Prostate gland (tissue), 2 donors: Measurements from ENCODE around the gene SRPRB. TPM values are rescaled to one million over a fixed set of nuclear protein-coding genes. Genes with fewer than 3 reads are reported as not detected.

ENCODE experiments used
- DNase-seq: peaks from one replicate; pipeline ENCODE4 v3.0.0-alpha.2; 2019; ENCODE audit warnings: low spot score
- H3K27ac ChIP-seq, 2 donors: fragments of 200-600 bp; sonication (generic); 2 replicates each; pipeline ENCODE4 v1.5.1; 2017 to 2019
- H3K27me3 ChIP-seq: fragments of 200-600 bp; sonication (generic); replicated peaks from 2 replicates; pipeline ENCODE4 v1.5.1; 2019; ENCODE audit not compliant: insufficient read depth
- H3K36me3 ChIP-seq, 2 donors: fragments of 200-600 bp; sonication (generic); 1 replicate in 1 of 2; 2 replicates in 1 of 2; pipeline versions ENCODE4 v1.5.1 to v1.8.1; 2017 to 2019
- H3K4me1 ChIP-seq: fragments of 200-600 bp; sonication (generic); replicated peaks from 2 replicates; pipeline ENCODE4 v1.5.1; 2019
- H3K4me3 ChIP-seq, 2 donors: fragments of 200-600 bp; sonication (generic); 2 replicates each; pipeline ENCODE4 v1.5.1; 2017 to 2019
- H3K9me3 ChIP-seq: fragments of 200-600 bp; sonication (generic); 2 replicates; pipeline ENCODE4 v1.5.1; 2017
- CTCF ChIP-seq, 4 experiments: fragments of 200-600 bp in 2 of 4; fragments of 450-650 bp in 2 of 4; sonication (generic) in 2 of 4; IDR thresholded peaks; 1 replicate in 3 of 4; 2 replicates in 1 of 4; pipeline ENCODE4 v1.5.1; 2016 to 2019; ENCODE audit warnings: antibody characterized with exemption in 4 of 4, mild to moderate bottlenecking in 2 of 4, moderate library complexity in 2 of 4
- POLR2A ChIP-seq: fragments of 450-650 bp; IDR thresholded peaks from one replicate; pipeline ENCODE4 v1.6.1; 2016; ENCODE audit warnings: antibody characterized with exemption, mild to moderate bottlenecking
- POLR2AphosphoS5 ChIP-seq: sonication (generic); formaldehyde crosslinking; IDR thresholded peaks from one replicate; pipeline ENCODE4 v1.6.1; 2017; ENCODE audit warnings: antibody characterized with exemption
- WGBS: methylation state at CpG from one replicate; pipeline ENCODE4 v1.1.5; 2018; 5-methylcytosine and 5-hydroxymethylcytosine counted together
- intact Hi-C: fragments of 100-400 bp; cut with DNase I; formaldehyde crosslinking; loops from one replicate; pipeline ENCODE4 v1.14.2; 2022
- total RNA-seq, 2 donors: library from RNA; depleted of rRNA; stranded (reverse); fragments of >200 nt; gene quantifications; one replicate each; pipeline ENCODE4 v1.1.0, GENCODE V29; 2016

SRPRB gene
- total RNA-seq, 2 donors from 2014 or later = 25.5 to 29.1 TPM

- no peaks in the 10 kb centered on the region for H3K9me3 ChIP-seq
- intact Hi-C loops = no loop called here
- 98% methylated on average over 4 of the region's 4 CpGs for WGBS
- no peaks in the 10 kb centered on the region for H3K36me3 ChIP-seq
- no peak for TF ChIP-seq CTCF (IDR thresholded peaks at IDR 0.05)
- no peak for TF ChIP-seq POLR2AphosphoS5
- no peak for TF ChIP-seq POLR2A
- no peak overlapping the region for H3K4me3 ChIP-seq
- DNase-seq = no peak
- no peaks in the 10 kb centered on the region for H3K4me1 ChIP-seq
- H3K27me3 ChIP-seq = no peaks in the 10 kb centered on the region
- no peak overlapping the region for H3K27ac ChIP-seq
Observed at GRCh38 chr3:133835961-133836360, 30.3 kb downstream of the SRPRB start.

GRCh38 chr3:133836497-133837158 lies 31.0 kb downstream of the SRPRB start:
- TF ChIP-seq CTCF (IDR thresholded peaks at IDR 0.05) (no peak), POLR2A (no peak), POLR2AphosphoS5 (no peak)
- H3K4me3 ChIP-seq = no peak overlapping the region
- H3K4me1 ChIP-seq = no peaks in the 10 kb centered on the region
- H3K27ac ChIP-seq = no peak overlapping the region
- intact Hi-C loops = no loop called here
- no peaks in the 10 kb centered on the region for H3K9me3 ChIP-seq
- 85% methylated on average over 6 of the region's 6 CpGs for WGBS
- H3K27me3 ChIP-seq = no peaks in the 10 kb centered on the region
- DNase-seq = no peak
- H3K36me3 ChIP-seq = no peaks in the 10 kb centered on the region

- Histone ChIP-seq H3K27ac (no peak overlapping the region), H3K36me3 (no peaks in the 10 kb centered on the region), H3K9me3 (no peaks in the 10 kb centered on the region), H3K4me1 (no peaks in the 10 kb centered on the region), H3K27me3 (no peaks in the 10 kb centered on the region), H3K4me3 (no peak overlapping the region)
- TF ChIP-seq POLR2A (no peak), POLR2AphosphoS5 (no peak), CTCF (IDR thresholded peaks at IDR 0.05) (no peak)
- intact Hi-C loops = no loop called here
- WGBS = 92% methylated on average over 17 of the region's 22 CpGs
- no peak for DNase-seq
Observed at GRCh38 chr3:133837487-133838295, 32.1 kb downstream of the SRPRB start.

- DNase-seq = no peak
- no peaks in the 10 kb centered on the region for H3K27me3 ChIP-seq
- H3K36me3 ChIP-seq = no peaks in the 10 kb centered on the region
- no peaks in the 10 kb centered on the region for H3K9me3 ChIP-seq
- H3K4me1 ChIP-seq = no peaks in the 10 kb centered on the region
- intact Hi-C loops = no loop called here
- H3K27ac ChIP-seq = no peak overlapping the region
- 92% methylated on average over 4 of the region's 4 CpGs for WGBS
- no peak overlapping the region for H3K4me3 ChIP-seq
- no peak for TF ChIP-seq POLR2AphosphoS5
Observed at GRCh38 chr3:133838296-133838789, 32.7 kb downstream of the SRPRB start.

GRCh38 chr3:133838916-133839800 lies 33.5 kb downstream of the SRPRB start:
- Histone ChIP-seq H3K27me3 (no peaks in the 10 kb centered on the region), H3K4me3 (no peak overlapping the region), H3K36me3 (no peaks in the 10 kb centered on the region), H3K4me1 (no peaks in the 10 kb centered on the region), H3K27ac (no peak overlapping the region), H3K9me3 (no peaks in the 10 kb centered on the region)
- WGBS = 91% methylated on average over 11 of the region's 12 CpGs
- TF ChIP-seq CTCF (IDR thresholded peaks at IDR 0.05) (no peak), POLR2AphosphoS5 (no peak)
- intact Hi-C loops = no loop called here
- DNase-seq = no peak
